ENCODE results near the gene STUB1.

The STUB1 gene

DNA sequence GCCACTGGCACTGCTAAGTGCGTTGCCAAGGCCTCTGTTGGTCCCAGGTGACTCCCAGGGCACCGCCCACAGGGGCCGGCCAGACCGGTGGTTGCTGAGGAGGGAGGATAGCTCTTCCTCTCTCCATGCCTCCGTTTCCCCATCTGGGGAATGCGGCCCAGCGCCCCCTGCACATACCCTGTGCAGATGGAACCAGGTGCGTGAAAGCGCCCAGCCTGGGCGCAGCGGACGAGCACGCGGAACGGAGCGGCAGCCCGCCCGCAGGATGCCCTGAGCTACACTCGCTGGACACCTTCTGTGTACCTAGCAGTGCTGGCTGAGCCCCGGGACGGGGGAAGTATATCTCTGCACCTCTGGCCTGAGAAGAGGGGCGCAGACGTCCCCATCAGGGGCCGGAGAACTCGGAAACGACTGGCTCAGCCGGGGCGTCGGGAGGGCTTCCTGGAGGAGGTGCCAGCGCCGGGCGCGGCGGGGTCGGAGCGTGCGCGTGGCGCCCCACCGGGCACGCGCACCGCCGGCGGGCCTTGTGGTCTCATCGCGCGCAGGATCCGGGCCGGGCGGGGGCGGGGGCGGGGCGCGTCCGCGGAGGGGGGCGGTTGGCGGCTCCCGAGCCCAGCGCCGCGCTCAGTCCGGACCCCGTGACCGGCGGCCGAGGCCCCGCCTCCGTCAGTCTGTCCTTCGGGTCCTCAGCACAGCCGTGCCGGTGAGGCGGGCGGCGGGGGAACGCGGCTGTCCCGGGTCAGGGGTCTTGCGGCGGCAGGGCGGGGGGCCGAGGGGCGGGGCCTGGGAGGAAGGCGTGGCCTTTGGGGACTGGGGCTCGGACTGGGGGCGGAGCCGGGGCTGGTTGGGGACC is 46.5 kb downstream of the STUB1 start, which contains the start of the genes CCDC78 and HAGHL:
Gene CCDC78, minus strand, starts transcription at position 6 of the 853 bp plus-strand sequence. CDS start 76 bp downstream, outside the sequence.
Gene HAGHL, plus strand, starts transcription at position 669 of the 853 bp plus-strand sequence. CDS start 404 bp downstream, outside the sequence.
- DNase-seq = peak; percentile 38

DNA sequence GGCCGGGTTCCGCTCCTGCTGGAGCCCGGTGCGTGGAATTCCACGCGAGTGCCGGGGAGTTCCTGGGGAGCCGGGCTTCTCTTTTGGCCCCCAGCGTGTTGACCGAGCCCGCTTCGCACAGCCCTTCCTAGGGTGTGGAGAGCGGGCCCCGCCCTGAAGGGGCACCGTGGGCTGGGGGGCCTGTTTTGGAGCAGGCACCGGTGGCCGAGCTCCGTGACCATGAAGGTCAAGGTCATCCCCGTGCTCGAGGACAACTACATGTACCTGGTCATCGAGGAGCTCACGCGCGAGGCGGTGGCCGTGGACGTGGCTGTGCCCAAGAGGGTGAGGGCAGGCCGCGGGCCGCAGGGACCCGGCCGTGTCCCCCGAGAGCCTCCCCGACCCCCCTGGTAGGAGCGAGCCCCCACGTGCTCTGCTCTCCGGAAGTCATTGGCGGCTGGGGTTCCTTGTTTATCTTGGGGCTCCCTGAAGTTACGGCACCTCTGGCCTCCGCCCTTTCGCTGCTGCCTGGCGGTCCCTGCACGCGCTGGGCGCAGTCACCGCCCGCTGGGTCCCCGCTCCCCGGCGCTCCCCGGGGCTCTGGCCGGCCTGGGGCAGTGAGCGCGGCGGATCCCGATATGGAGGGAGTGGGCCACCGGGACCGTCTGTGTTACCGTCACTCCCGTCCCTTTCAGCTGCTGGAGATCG is 47.2 kb downstream of the STUB1 start:
- DNase-seq = peak; percentile 23

DNA sequence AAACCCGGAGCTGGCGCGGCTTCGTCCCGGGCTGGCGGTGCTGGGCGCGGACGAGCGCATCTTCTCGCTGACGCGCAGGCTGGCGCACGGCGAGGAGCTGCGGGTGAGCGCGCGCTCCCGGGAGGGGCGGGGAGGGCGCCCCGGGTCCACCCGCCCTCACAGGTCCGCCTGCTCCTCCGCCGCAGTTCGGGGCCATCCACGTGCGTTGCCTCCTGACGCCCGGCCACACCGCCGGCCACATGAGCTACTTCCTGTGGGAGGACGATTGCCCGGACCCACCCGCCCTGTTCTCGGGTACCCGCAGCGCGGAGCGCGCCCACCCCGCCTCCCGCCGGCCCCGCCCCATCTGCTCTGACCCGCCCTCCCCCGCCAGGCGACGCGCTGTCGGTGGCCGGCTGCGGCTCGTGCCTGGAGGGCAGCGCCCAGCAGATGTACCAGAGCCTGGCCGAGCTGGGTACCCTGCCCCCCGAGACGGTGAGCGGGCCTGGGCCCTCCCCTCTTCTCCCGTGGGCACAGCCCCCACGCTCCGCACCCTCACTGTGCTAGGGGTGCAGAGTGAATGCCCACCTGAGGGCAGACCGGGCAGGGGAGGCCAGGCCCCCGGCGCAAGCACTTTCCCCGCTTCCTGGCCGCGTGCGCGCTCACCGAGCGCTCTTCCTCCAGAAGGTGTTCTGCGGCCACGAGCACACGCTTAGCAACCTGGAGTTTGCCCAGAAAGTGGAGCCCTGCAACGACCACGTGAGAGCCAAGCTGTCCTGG is 48.1 kb downstream of the STUB1 start:
- DNase-seq = peak; percentile 46

DNA sequence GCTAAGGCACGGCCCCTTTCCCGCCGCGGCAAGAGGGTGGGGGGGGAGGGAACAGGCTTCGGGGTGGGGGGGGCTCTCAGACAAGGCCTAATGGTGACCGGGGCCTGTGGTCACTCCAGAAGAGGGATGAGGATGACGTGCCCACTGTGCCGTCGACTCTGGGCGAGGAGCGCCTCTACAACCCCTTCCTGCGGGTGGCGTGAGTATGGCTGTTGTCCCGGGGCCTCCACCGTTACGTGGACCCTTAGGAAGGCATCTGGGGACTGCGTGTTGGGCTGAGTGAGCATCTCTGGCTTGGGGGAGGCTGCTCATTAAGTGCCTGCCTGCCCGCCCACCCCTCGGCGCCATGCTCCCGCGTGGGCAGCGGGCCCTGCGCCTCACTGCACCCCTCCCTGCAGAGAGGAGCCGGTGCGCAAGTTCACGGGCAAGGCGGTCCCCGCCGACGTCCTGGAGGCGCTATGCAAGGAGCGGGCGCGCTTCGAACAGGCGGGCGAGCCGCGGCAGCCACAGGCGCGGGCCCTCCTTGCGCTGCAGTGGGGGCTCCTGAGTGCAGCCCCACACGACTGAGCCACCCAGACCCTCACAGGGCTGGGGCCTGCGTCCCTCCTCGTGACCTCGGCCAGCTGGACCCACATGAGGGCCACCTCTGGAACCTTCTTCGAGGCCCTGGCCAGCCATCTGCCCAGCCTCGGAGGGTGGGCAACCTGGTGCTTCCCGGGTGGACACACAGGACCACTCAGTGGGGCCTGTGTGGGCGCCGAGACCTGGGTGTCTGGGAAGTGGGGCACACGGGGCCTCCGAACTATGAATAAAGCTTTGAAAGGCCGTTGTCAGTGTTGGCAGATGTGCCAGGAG is 48.9 kb downstream of the STUB1 start:
- no peak for DNase-seq

DNA sequence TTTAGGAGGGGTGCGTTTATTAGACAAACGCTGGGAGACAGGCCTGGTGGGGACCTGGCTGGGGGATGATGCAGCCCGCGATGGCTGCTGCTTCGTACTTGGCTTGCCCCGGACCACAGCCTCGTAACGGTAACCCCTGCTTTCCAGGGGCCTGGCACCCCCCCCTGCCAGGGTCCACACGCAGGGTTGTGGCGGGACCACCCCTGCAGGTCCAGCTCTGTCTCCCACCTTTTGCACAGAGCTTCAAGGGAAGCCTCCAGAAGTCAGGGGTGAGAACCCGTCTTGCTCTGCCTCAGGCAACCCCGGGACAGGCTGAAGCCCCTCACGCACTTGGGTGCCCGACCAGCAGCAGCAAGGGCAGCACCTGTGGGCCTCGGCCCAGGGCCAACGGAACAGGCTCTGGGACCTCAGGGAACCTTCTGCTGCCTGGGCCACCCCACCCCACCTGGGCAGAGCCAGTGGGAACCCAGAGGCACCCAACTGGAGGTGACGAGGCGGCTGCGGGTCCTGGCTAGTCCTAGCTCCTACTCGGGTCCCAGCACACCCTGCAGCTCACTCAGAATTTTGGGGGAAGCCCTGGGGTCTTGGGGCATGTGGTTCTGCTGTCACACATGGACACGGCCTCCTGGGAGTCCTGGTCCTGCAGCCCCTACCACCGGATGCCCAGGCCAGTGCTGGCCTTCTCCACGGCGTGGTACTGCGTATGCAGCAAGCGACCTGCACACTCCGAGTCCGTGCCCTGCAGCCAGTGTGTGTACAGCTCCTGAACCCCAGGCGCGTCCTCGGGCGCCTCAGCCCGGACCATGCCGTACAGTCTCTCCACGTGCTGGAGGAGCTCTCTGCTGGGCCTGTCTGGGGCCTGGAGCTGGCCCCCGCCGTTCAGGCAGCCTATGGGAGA is 49.8 kb downstream of the STUB1 start:
- DNase-seq = no peak

DNA sequence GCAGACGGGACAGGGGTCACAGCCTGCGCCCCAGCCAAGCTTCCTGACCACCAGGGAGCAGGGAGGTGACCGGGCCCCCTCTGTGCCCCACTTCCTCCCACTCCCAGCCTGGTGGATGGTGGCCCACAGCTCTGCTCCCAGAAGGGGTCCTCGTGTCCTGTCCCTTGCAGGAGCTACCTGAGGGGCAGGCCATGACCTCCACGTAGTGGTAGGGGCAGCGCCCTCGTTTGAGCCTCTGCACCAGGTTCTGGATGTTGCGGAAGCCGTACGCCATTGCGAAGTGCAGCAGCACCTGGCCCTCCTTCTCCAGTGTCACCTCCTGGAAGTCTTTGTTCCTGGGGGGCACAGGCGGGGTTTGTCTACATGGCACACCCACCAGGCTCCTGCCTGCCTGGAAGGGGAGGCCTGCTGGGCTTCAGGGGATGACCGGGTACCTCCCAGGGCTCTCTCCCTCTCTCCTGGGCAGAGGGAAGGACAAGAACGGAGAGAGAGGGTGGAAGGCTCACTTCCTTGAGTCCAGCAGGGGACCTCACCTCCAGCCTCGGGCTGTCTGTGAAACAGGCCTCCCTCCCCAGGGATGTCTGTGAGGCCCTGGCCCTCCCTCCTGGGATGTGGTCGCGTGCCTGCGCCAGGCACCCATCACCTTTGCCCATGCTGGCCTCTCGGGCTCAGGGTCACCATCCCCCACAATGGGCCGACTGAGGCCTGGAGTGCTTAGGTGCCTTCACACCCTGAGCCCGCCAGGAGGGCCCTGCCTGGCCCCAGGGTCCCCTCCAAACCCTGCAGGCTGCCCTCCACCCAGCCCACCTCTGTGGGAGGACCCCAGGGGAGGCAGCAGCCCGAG is 50.7 kb downstream of the STUB1 start:
- no peak for DNase-seq

DNA sequence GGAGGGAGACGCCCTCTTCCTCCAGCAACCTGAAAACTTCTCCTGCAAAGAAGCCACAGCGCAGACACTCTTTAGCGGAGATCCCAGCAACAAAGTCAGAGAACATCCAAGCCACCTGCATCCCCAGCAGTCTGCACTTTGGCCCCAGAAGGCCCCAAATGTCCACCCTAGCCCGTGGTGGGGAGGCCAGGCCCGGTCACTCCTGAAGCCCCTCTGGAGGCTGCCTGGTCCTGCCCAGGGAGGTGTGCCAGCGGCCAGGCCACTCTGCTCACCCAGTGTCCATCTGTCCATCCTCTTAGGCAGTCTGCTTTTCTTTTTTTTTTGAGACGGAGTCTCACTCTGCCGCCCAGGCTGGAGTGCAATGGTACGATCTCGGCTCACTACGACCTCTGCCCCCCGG is 52.1 kb downstream of the STUB1 start:
- DNase-seq = no peak

Measured in CD4-positive, alpha-beta T cell treated with Interleukin-4 for 4 hours (primary cell).